Uterus (tissue), 4 donors: ENCODE data around the gene NET1. TPM values are rescaled to one million over a fixed set of nuclear protein-coding genes. Genes with fewer than 3 reads are reported as not detected.

Experiments
- DNase-seq, 2 donors: peaks; one replicate each; pipeline ENCODE4 v3.0.0-alpha.2; 2019 to 2020
- H3K27ac ChIP-seq, 2 donors: fragments of 200-600 bp; sonication (generic); 1 replicate in 1 of 2; 2 replicates in 1 of 2; pipeline ENCODE4 v1.5.1; 2016 to 2018
- H3K27me3 ChIP-seq, 2 donors: fragments of 200-600 bp; sonication (generic); one replicate each; pipeline ENCODE4 v1.5.1; 2018 to 2019; ENCODE audit warnings: control low read depth in 1 of 2
- H3K36me3 ChIP-seq, 2 donors: fragments of 200-600 bp; sonication (generic); one replicate each; pipeline ENCODE4 v1.5.1; 2019; ENCODE audit warnings: control low read depth in 1 of 2
- H3K4me1 ChIP-seq, 2 donors: fragments of 200-600 bp; sonication (generic); one replicate each; pipeline ENCODE4 v1.5.1; 2018 to 2019; ENCODE audit warnings: control low read depth in 1 of 2
- H3K4me3 ChIP-seq, 2 donors: fragments of 200-600 bp; sonication (generic); 1 replicate in 1 of 2; 2 replicates in 1 of 2; pipeline ENCODE4 v1.5.1; 2018 to 2019; ENCODE audit warnings: mild to moderate bottlenecking in 1 of 2
- H3K9me3 ChIP-seq, 2 donors: fragments of 200-600 bp; sonication (generic); one replicate each; pipeline ENCODE4 v1.5.1; 2019; ENCODE audit warnings: control low read depth in 1 of 2
- POLR2A ChIP-seq, 2 donors: fragments of 450-650 bp; IDR thresholded peaks; one replicate each; pipeline ENCODE4 v1.6.1; 2016; ENCODE audit warnings: antibody characterized with exemption in 2 of 2, mild to moderate bottlenecking in 1 of 2, moderate library complexity in 1 of 2
- intact Hi-C: fragments of 100-400 bp; cut with DNase I; formaldehyde crosslinking; loops from one replicate; pipeline ENCODE4 v1.15.1; 2023; ENCODE audit warnings: low total_unique reads
- total RNA-seq, 4 donors: library from RNA; depleted of rRNA in 3 of 4; stranded (reverse); fragments of >200 nt in 3 of 4; gene quantifications; one replicate each; pipeline versions ENCODE4 v1.1.0 to v1.2.4, GENCODE V29; 2014 to 2023
- TF ChIP-seq, protein P1 (sequence below), 4 experiments: fragments of 200-600 bp in 2 of 4; fragments of 450-650 bp in 2 of 4; sonication (generic) in 2 of 4; IDR thresholded peaks; one replicate each; pipeline ENCODE4 v1.5.1; 2016 to 2019; ENCODE audit warnings: antibody characterized with exemption in 4 of 4, mild to moderate bottlenecking in 2 of 4, moderate library complexity in 1 of 4
- donor health status: DM: yes; HTN: yes; CAD: no.

NET1 gene
- total RNA-seq, 4 donors from 2014 or later = 21.0 to 126 (median 87.0) TPM

DNA sequence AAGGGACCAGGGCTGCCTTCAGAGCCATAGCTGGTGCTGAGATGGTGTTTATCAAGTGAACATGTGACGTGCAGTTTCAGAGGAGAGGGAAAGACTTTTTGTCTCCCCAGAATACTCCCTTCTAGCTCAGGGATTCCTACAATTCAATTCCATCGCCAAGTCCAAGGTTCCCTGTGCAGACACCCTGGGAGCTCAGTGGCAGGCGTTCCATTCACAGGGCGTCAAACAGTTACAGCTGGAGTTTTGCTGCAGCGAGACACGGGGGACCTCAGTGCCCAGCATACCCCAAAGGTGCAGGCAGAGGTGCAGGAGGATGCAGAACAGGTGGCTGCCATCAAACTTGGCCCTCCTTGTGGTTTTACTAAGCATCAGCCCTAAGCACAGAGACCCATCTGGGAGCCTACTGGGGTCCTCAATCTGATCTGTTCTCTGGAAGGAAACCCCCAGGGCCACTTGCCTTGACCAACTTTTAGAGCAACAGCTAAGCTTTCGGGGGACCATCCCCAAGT, 87.9 kb downstream of the NET1 start:
- no peaks in the 10 kb centered on the region for H3K36me3 ChIP-seq
- TF ChIP-seq POLR2A (IDR thresholded peaks at IDR 0.05) = no peak
- TF ChIP-seq, protein P1, sequence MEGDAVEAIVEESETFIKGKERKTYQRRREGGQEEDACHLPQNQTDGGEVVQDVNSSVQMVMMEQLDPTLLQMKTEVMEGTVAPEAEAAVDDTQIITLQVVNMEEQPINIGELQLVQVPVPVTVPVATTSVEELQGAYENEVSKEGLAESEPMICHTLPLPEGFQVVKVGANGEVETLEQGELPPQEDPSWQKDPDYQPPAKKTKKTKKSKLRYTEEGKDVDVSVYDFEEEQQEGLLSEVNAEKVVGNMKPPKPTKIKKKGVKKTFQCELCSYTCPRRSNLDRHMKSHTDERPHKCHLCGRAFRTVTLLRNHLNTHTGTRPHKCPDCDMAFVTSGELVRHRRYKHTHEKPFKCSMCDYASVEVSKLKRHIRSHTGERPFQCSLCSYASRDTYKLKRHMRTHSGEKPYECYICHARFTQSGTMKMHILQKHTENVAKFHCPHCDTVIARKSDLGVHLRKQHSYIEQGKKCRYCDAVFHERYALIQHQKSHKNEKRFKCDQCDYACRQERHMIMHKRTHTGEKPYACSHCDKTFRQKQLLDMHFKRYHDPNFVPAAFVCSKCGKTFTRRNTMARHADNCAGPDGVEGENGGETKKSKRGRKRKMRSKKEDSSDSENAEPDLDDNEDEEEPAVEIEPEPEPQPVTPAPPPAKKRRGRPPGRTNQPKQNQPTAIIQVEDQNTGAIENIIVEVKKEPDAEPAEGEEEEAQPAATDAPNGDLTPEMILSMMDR (IDR thresholded peaks at IDR 0.05) = no peak
- no peak overlapping the region for H3K4me3 ChIP-seq
- no peak for DNase-seq
- no peak overlapping the region for H3K27ac ChIP-seq
- H3K9me3 ChIP-seq = no peaks in the 10 kb centered on the region
- H3K27me3 ChIP-seq = no peaks in the 10 kb centered on the region
- intact Hi-C loops = no loop called here
- no peaks in the 10 kb centered on the region for H3K4me1 ChIP-seq

DNA sequence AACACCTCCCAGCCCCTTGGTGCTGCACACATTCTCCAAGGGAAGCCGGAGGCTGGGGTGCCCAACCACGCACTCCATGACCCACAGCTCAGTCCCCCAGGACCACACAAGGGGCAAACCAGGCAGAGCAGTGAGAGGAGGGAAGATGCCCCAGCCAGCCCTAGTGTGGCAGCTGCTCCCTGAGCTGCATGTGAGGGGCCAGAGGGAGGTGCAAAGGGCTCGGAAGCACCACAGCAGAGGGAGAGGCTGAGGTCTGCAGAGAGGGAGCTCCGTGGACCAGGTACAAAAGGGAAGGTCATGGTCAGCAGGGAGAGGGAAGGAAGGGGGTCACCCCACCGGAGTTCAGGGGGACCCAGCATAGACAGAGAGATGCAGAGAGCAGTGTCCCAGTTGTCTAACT, 88.6 kb downstream of the NET1 start:
- Histone ChIP-seq H3K4me3 (no peak overlapping the region), H3K4me1 (no peaks in the 10 kb centered on the region), H3K27ac (no peak overlapping the region), H3K36me3 (no peaks in the 10 kb centered on the region), H3K9me3 (no peaks in the 10 kb centered on the region), H3K27me3 (no peaks in the 10 kb centered on the region)
- TF ChIP-seq, protein P1 (IDR thresholded peaks at IDR 0.05) = no peak
- TF ChIP-seq POLR2A (IDR thresholded peaks at IDR 0.05) = no peak
- intact Hi-C loops = no loop called here
- no peak for DNase-seq

DNA sequence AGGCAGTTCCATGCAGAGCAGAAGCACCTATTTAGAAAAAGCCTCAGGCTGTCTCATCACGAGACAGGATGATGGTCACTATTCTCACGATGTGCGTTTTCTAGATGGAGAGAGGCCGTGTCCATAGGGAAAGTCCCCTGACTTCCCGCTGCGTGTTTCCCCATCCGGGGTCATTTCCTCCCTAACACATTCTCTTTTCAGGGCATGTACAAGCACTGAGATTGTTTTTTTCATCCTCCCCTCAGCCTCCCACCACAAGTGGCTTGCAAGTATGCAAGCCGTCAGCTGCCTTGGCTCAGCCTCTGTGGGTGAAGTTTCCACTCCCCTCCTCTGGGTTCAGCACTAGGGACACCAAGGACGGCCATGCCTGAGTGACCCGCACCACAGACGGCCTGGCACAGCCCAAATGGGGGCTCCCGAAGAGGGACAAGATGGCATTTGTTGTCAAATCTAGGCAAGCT, 89.7 kb downstream of the NET1 start:
- intact Hi-C loops = no loop called here
- Histone ChIP-seq H3K36me3 (no peaks in the 10 kb centered on the region), H3K4me3 (no peak overlapping the region), H3K27ac (no peak overlapping the region), H3K9me3 (no peaks in the 10 kb centered on the region), H3K4me1 (no peaks in the 10 kb centered on the region), H3K27me3 (no peaks in the 10 kb centered on the region)
- TF ChIP-seq POLR2A (IDR thresholded peaks at IDR 0.05) = no peak
- TF ChIP-seq, protein P1 (IDR thresholded peaks at IDR 0.05) = no peak
- no peak for DNase-seq

GRCh38 chr10:5502571-5503476, 90.5 kb downstream of the NET1 start:
- Histone ChIP-seq H3K27me3 (no peaks in the 10 kb centered on the region), H3K4me1 (no peaks in the 10 kb centered on the region), H3K9me3 (no peaks in the 10 kb centered on the region), H3K4me3 (no peak overlapping the region), H3K36me3 (no peaks in the 10 kb centered on the region), H3K27ac (no peak overlapping the region)
- intact Hi-C loops = no loop called here
- TF ChIP-seq, protein P1 (IDR thresholded peaks at IDR 0.05) = no peak
- no peak for TF ChIP-seq POLR2A (IDR thresholded peaks at IDR 0.05)
- no peak for DNase-seq

GRCh38 chr10:5503477-5503835, 91.1 kb downstream of the NET1 start:
- DNase-seq = no peak
- H3K4me1 ChIP-seq = no peaks in the 10 kb centered on the region
- no peak overlapping the region for H3K27ac ChIP-seq
- no peaks in the 10 kb centered on the region for H3K27me3 ChIP-seq
- H3K4me3 ChIP-seq = no peak overlapping the region
- no peaks in the 10 kb centered on the region for H3K36me3 ChIP-seq
- intact Hi-C loops = no loop called here
- no peaks in the 10 kb centered on the region for H3K9me3 ChIP-seq
- no peak for TF ChIP-seq POLR2A (IDR thresholded peaks at IDR 0.05)
- TF ChIP-seq, protein P1 (IDR thresholded peaks at IDR 0.05) = no peak
